GM19099 (cell line): ENCODE data around the gene IDI1.
A peak's percentile ranks its signal among the peaks of the same experiment; 100 is the strongest.

Source experiments
- POLR2A ChIP-seq: IDR thresholded peaks from 3 replicates; pipeline ENCODE4 v1.6.1; 2011; ENCODE audit warnings: low read depth; ENCODE audit not compliant: insufficient read length; ENCODE audit errors: extremely low read depth

Gene IDI1

DNA sequence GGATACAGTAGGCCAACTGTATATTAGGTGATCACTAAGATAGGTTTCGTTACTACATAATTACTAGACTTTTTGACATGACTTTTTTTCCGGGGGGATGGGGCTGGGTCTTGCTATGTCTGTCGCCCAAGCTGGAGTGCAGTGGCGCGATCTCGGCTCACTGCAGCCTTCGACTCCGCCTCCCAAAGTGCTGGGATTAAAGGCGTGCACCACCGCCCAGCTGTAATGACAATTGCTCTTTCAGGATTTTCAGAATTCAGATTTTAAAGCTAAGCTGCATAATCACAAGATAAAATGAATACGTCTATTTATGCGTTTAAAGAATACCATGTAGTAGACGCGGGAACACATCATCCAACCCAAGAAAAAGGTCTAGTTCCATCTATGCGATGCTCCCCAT is 982 bp downstream of the IDI1 start:
- TF ChIP-seq POLR2A, result no peak

- no peak for TF ChIP-seq POLR2A
Observed at GRCh38 chr10:1045415-1045814, 3.5 kb downstream of the IDI1 start.

- TF ChIP-seq POLR2A, result no peak
Observed at GRCh38 chr10:1044964-1045363, 4.0 kb downstream of the IDI1 start.

DNA sequence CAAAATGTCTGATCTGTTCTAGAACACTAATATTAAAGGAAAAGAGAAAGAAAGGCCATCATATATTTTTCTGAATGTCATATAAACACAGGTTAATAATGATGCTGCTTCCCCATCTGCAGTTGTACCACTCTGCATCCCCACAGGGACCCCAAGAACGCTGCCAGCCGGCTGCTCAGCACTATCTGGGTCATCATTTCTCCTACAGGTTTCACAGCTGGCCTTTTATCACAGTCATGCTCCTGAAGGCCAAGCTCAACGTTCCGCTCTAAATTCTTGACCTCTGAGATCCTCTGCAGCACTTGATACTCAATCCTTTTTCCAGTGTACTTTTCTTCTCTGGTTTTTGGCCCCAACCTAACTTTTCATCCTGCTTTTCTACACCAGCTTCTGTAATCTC is 4.8 kb downstream of the IDI1 start:
- TF ChIP-seq POLR2A, result no peak

- no peak for TF ChIP-seq POLR2A
Observed at GRCh38 chr10:1043532-1043995, 5.4 kb downstream of the IDI1 start.

- TF ChIP-seq POLR2A, result no peak
Observed at GRCh38 chr10:1041514-1041913, 7.4 kb downstream of the IDI1 start.

DNA sequence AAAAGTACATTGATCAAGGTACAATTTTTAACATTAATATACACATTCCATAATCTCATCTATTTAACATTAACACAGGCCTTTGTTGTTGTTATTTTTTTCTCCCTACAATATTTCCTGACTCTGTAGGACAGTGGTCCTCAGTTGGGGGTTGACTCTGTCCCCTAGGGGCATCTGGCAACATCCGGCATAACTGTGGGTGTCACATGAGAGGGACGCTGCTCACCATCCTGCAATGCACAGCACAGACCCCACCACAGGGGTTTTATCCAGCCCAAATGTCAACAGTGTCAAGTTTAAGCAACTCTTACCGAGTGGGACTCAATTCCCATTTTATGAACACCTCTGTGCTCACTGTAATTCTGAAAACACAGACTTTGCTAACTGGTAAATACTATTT is 8.8 kb downstream of the IDI1 start:
- TF ChIP-seq POLR2A, result no peak

- TF ChIP-seq POLR2A, result peak; percentile 18
Observed at GRCh38 chr10:1038769-1039168, 10.2 kb downstream of the IDI1 start.

DNA sequence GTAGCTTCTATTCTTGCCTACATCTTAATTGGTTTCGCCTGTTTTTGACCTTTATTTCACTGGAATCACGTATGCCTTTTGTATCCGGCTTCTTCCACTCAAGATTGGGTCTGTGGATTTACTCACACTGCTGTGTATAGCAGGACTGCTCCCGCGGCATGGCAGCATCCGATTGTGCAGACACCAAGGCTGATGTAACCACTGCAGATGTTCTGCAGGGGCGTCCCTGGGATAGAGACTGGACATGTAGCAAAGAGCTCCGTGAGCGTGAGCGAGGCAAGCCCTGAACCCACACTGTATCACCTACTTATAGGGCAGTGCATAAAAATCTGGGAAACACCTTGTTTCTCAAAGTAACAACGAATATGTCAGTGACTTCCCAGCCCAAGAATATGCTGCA is 11.8 kb downstream of the IDI1 start:
- TF ChIP-seq POLR2A, result no peak

GRCh38 chr10:1036341-1036791 is 12.6 kb downstream of the IDI1 start:
- no peak for TF ChIP-seq POLR2A

DNA sequence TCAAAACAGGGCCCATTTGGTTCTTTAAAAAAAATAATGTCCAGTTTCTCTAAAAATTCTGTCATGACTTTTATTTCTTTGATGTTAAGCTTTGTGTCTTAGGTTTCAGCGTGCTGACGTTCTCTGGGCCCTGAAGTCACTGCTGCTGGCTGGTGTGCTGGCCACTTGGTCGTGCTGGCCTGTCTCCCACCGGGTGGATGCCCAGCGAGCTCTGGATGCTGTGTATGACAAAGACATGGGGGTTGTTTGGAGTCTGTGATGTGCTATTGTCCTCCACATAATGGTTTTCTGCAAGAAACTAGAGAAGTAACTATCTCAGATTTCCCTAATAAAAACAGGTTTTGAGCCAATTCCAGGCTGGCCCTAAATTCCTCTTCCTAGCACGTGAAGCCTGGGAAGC is 13.7 kb downstream of the IDI1 start:
- TF ChIP-seq POLR2A, result no peak

- TF ChIP-seq POLR2A, result no peak
Observed at GRCh38 chr10:1034758-1035157, 14.2 kb downstream of the IDI1 start.

DNA sequence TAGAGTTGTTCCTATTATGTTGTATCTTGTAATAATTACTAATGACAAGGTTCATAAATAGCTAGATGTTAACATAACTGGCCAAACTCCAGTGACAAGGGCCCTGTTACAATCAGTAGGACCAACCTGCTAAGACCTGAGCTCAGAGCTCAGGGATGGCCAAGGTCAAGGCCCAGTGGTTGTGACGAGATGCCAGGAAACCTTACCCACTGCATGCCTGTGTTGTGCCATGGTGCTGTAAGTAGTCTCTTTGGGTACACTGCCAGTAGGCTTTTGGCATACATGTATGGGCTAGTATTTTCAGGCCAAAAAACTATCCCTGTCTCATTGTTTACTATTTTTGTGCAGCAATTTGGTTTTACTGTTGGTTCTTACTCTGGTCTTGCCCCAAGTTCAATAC is 15.3 kb downstream of the IDI1 start:
- TF ChIP-seq POLR2A, result no peak

DNA sequence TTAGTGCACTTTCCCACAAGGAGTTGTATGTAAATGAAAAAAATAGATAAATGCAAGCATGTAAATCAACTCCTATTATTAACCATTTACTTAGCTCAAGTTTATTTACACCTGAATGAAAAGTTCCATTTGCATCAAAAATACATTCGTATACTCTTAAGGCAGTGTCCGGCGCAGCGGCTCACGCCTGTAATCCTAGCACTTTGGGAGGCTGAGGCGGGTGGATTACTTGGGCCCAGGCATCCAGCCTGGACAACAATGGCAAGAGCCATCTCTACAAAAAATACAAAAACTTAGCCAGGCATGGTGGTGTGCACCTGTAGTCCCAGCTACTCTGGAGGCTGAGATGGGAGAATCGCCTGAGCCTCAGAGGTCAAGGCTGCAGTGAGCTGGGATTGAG is 19.1 kb downstream of the IDI1 start:
- TF ChIP-seq POLR2A, result no peak

GRCh38 chr10:1026578-1026977 is 22.3 kb downstream of the IDI1 start:
- no peak for TF ChIP-seq POLR2A

- TF ChIP-seq POLR2A, result no peak
Observed at GRCh38 chr10:1025683-1026082, 23.2 kb downstream of the IDI1 start, which contains the start of gene IDI2. Gene IDI2, minus strand, starts transcription at chr10:1025859. Its CDS starts 1,136 bp downstream, at chr10:1024723.

- no peak for TF ChIP-seq POLR2A
Observed at GRCh38 chr10:1024103-1024502, 24.8 kb downstream of the IDI1 start.
